GM06990 (cell line): ENCODE results near the gene SSMEM1.
"Not testable (repeated sequence)": the region's sequence is repeated elsewhere in the genome, so short reads cannot be mapped to it uniquely, and the experiment has no call there.

Source experiments
- DNase-seq: peaks from one replicate; pipeline ENCODE4 v3.0.0-alpha.2; 2011; ENCODE audit not compliant: insufficient read length; ENCODE audit errors: extremely low read depth
- H3K27me3 ChIP-seq: replicated peaks from 2 replicates; pipeline ENCODE4 v1.6.0; 2011; ENCODE audit warnings: low read length; ENCODE audit not compliant: control insufficient read depth, insufficient read depth
- H3K36me3 ChIP-seq: 2 replicates; pipeline ENCODE4 v1.5.1; 2011; ENCODE audit warnings: low read length; ENCODE audit not compliant: control insufficient read depth, insufficient read depth
- H3K4me3 ChIP-seq: replicated peaks from 2 replicates; pipeline ENCODE4 v1.5.1; 2011; ENCODE audit warnings: low read depth, mild to moderate bottlenecking, control low read depth, low read length
- TF ChIP-seq, protein P1 (sequence below): IDR thresholded peaks from 2 replicates; pipeline ENCODE4 v1.5.1; 2011; ENCODE audit warnings: low read length, control low read depth, mild to moderate bottlenecking, inconsistent platforms; ENCODE audit not compliant: insufficient read depth, poor library complexity, severe bottlenecking

SSMEM1 gene

DNA sequence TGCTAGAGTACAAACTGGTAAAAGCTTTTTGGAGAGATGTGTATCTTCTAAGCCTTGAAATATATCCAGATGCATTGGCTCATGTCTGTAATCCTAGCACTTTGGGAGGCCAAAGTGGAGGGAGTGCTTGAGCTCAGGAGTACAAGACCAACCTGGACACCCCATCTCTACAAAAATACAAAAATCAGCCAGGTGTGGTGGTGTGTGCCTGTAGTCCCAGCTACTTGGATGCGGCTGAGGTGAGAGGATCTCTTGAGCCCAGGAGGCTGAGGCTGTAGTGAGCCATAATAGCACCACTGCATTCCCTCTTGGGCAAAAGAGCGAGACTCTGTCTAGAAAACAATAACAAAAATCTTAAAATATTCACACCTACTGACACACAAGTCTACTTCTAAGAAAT lies 28.0 kb upstream of the SSMEM1 start:
- Histone ChIP-seq H3K4me3 (no peak overlapping the region), H3K27me3 (no peaks in the 10 kb centered on the region), H3K36me3 (peaks cover 6% of the 10 kb centered on the region)
- DNase-seq, result no peak
- TF ChIP-seq, protein P1, sequence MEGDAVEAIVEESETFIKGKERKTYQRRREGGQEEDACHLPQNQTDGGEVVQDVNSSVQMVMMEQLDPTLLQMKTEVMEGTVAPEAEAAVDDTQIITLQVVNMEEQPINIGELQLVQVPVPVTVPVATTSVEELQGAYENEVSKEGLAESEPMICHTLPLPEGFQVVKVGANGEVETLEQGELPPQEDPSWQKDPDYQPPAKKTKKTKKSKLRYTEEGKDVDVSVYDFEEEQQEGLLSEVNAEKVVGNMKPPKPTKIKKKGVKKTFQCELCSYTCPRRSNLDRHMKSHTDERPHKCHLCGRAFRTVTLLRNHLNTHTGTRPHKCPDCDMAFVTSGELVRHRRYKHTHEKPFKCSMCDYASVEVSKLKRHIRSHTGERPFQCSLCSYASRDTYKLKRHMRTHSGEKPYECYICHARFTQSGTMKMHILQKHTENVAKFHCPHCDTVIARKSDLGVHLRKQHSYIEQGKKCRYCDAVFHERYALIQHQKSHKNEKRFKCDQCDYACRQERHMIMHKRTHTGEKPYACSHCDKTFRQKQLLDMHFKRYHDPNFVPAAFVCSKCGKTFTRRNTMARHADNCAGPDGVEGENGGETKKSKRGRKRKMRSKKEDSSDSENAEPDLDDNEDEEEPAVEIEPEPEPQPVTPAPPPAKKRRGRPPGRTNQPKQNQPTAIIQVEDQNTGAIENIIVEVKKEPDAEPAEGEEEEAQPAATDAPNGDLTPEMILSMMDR, result no peak

DNA sequence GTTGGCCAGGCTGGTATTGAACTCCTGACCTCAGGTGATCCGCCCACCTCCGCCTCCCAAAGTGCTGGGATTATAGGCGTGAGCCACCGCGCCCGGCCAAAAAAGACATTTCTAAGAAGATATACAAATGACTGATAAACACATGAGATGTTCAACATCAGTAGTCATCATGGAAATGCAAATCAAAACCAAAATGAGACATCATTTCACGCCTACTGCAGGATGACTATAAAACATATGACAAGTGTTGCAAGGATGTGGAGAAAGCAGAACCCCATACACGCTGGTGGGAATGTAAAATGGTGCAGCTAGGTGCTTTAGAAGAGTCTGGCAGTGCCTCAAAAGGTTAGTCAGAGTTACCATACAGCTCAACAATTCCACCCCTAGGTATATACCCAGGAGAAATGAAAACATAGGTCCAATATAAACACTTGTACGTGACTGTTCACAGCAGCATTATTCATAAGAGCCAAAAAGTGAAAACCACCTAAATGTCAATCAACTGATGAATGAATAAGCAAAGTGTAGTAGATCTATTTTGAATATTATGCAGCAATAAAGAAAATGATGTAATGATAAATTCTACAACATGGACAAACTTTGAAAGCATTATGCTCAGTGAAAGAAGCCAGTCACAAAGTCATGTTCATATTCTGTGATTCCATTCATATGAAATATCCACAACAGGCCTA lies 26.9 kb upstream of the SSMEM1 start:
- TF ChIP-seq, protein P1, result no peak
- Histone ChIP-seq H3K4me3 (no peak overlapping the region), H3K36me3 (peaks cover 5% of the 10 kb centered on the region), H3K27me3 (no peaks in the 10 kb centered on the region)
- DNase-seq, result no peak

DNA sequence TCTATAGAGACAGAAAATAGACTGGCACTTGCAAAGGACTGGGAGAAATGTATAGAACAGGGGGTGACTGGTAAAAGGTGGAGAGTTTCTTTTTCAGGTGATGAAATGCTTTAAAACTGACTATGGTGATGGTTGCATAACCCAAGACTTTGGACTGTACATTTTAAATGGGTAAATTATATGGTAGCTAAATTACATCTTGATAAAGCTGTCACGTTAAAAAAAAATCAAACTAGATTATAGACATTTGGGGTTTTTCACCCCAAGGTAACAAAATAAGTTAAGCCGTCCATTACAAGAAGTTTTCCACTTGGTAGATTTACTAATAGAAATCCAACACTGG lies 26.4 kb upstream of the SSMEM1 start:
- Histone ChIP-seq H3K4me3 (no peak overlapping the region), H3K36me3 (peaks cover 5% of the 10 kb centered on the region), H3K27me3 (no peaks in the 10 kb centered on the region)
- TF ChIP-seq, protein P1, result no peak
- DNase-seq, result no peak

DNA sequence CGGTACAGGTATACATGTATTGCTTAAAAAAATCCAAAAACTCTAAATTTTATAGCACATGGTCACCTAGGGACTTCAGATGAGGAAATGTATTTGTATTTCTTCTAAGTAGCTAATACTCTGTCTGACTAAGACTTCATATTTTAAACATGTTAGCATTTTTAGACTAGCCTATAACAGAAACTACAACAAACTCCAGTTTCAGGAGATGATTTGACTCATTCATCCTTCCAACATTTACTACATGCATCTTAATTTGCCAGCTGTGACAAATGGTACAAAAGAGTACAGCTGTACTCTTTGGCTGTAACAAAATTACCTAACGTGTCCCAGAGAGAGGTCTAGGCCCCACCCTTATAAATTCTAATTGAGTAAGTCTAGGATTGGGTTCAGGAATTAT lies 24.7 kb upstream of the SSMEM1 start:
- Histone ChIP-seq H3K36me3 (peaks cover 5% of the 10 kb centered on the region), H3K27me3 (no peaks in the 10 kb centered on the region), H3K4me3 (no peak overlapping the region)
- peak; percentile 17 for DNase-seq
- TF ChIP-seq, protein P1, result no peak

DNA sequence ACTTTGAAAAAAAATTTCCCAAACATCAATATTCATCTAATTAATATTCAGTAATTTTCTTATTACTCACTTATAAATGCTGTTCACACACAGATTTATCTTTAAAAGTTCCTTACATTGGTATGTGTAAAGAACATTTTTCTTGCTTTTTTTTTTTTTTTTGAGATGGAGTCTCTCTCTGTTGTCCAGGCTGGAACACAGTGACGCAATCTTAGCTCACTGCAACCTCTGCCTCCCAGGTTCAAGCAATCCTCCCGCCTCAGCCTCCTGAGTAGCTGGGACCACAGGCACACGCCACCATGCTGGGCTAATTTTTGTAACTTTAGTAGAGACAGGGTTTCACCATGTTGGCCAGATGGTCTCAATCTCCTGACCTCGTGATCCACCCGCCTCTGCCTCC lies 23.3 kb upstream of the SSMEM1 start:
- H3K27me3 ChIP-seq, H3K4me3 ChIP-seq, H3K36me3 ChIP-seq, DNase-seq: not testable (repeated sequence)

DNA sequence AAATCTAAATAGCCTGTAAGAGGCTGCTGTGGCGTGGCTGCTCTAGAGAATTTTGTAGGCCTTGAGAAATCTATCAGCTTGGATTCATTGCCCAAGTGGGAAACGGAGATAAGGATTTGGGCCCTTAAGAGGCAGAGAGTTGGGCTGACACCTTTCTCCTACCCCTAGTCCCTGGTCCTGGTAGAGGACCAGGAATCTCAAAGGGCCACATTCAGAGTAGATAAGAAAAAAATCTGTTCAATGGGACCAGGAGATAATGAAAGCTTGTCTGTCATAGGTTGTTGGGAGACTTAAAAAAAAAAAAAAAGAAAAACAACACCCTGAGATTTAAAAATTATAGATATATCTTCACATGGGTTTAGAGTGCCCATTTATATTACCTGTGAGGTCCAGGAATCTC lies 20.3 kb upstream of the SSMEM1 start:
- DNase-seq, result no peak
- Histone ChIP-seq H3K4me3 (no peak overlapping the region), H3K36me3 (peaks cover 4% of the 10 kb centered on the region), H3K27me3 (no peaks in the 10 kb centered on the region)
- TF ChIP-seq, protein P1, result no peak
